ENCODE results near the gene CARS2.

DNA sequence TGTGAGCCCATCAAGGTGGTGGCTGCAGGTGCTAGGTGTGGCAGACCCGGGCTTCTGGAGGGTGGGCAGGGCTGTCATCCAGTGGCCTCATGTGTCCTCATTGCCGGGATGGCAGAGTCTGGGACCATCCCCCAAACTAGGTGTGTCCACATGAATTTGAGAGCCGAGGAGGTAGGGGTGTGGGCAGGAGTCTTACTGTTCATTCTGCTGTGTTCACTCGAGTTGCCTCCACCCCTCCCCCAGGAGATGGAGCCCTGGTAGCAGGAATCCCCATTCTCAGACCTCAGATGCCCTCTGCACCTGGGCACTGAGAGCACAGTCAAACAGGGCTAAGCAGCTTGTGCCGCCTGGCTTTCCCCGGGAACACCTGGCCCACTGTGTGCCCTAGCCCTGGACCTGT is 68.2 kb downstream of the CARS2 start:
- TF ChIP-seq REST (IDR thresholded peaks at IDR 0.05; ENCODE audit: insufficient read depth in 1 of 2, low read depth in 2 of 2, low read length in 1 of 2) (no peak), POLR2AphosphoS5 (IDR thresholded peaks at IDR 0.05; ENCODE audit: low read depth, low read length) (no peak), CTCF (IDR thresholded peaks at IDR 0.05) (no peak)
